B cell (primary cell): ENCODE measurements around the gene ATP10A.

Experiments
- EZH2 ChIP-seq: IDR thresholded peaks from 2 replicates; pipeline ENCODE4 v1.6.1; 2012; ENCODE audit warnings: borderline replicate concordance, low read depth, mild to moderate bottlenecking, moderate library complexity, low read length; ENCODE audit not compliant: insufficient read depth, poor library complexity, severe bottlenecking
- TF ChIP-seq, protein P1 (sequence below): fragments of 200-600 bp; IDR thresholded peaks from one replicate; pipeline ENCODE4 v1.8.0; 2022; ENCODE audit warnings: antibody characterized with exemption, mild to moderate bottlenecking

DNA sequence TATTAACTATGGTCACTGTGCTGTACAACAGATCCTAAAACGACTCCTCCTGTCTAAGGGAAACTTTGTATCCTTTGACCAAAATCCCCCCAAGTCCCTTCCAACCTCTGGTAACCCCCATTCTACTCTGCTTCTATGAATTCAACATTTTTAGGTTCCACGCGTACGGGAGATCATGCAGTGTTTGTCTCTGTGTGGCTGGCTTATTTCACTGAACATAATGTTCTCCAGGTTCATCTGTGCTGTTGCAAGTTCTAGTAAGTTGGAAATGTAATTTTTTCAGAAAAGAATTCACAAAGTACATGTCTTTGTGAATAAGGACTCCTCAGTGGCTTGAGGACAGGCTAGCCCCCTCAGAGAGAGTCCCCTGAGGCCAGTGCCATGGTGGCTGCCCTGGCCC is 66.1 kb downstream of the ATP10A start:
- TF ChIP-seq, protein P1, sequence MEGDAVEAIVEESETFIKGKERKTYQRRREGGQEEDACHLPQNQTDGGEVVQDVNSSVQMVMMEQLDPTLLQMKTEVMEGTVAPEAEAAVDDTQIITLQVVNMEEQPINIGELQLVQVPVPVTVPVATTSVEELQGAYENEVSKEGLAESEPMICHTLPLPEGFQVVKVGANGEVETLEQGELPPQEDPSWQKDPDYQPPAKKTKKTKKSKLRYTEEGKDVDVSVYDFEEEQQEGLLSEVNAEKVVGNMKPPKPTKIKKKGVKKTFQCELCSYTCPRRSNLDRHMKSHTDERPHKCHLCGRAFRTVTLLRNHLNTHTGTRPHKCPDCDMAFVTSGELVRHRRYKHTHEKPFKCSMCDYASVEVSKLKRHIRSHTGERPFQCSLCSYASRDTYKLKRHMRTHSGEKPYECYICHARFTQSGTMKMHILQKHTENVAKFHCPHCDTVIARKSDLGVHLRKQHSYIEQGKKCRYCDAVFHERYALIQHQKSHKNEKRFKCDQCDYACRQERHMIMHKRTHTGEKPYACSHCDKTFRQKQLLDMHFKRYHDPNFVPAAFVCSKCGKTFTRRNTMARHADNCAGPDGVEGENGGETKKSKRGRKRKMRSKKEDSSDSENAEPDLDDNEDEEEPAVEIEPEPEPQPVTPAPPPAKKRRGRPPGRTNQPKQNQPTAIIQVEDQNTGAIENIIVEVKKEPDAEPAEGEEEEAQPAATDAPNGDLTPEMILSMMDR = no peak
- no peak for TF ChIP-seq EZH2
